H1 (cell line): ENCODE results near the gene GIPC1.

ENCODE experiments used
- TF ChIP-seq, protein P1 (sequence below), 3 experiments: IDR thresholded peaks; 1 replicate in 2 of 3; 2 replicates in 1 of 3; pipeline versions ENCODE4 v1.5.1 to v1.6.1; 2011; ENCODE audit warnings: low read length in 3 of 3, mild to moderate bottlenecking in 3 of 3, inconsistent platforms in 2 of 3, low read depth in 1 of 3, moderate library complexity in 1 of 3; ENCODE audit not compliant: insufficient read depth in 1 of 3; ENCODE audit errors: control extremely low read depth in 1 of 3
- TF ChIP-seq, protein P2 (sequence below): IDR thresholded peaks from 2 replicates; pipeline ENCODE4 v1.6.1; 2011; ENCODE audit warnings: low read length, improper control_type of control experiment

DNA sequence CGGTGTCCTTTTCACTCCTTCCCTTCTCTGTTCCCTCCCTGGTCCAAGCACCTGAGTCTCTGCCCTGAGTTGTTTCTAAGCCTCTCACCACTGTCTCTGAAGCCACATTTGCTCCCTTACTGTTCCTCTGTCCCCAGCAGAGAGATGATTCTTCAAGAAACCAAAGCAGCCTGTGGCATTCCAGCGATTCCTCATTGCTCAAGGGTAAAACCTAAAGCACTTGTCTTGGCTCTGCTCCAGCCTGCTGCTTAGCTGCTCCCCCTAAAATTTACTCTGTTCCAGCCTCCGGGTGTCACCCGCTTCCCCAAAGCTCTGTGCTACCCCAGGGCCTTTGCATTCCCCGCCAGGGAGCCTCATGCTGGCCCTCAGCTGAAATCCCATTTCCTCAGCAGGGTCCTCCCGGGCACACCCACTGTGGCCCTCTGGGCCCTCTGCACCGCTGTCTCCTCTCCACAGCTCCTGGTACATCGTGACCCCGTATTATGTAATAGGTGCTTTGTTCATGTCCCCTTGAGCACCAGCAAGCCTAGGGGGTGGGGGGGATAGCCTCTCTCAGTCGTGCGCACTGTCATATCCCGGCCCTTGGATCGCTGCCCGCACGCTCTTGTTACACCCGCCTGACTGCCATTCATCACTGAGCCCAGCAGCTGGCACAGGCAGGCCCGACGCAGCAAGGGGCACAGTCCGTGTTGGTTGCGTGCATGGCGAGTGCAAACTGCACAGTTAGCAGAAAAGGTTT is 49.2 kb upstream of the GIPC1 start:
- TF ChIP-seq, protein P1, sequence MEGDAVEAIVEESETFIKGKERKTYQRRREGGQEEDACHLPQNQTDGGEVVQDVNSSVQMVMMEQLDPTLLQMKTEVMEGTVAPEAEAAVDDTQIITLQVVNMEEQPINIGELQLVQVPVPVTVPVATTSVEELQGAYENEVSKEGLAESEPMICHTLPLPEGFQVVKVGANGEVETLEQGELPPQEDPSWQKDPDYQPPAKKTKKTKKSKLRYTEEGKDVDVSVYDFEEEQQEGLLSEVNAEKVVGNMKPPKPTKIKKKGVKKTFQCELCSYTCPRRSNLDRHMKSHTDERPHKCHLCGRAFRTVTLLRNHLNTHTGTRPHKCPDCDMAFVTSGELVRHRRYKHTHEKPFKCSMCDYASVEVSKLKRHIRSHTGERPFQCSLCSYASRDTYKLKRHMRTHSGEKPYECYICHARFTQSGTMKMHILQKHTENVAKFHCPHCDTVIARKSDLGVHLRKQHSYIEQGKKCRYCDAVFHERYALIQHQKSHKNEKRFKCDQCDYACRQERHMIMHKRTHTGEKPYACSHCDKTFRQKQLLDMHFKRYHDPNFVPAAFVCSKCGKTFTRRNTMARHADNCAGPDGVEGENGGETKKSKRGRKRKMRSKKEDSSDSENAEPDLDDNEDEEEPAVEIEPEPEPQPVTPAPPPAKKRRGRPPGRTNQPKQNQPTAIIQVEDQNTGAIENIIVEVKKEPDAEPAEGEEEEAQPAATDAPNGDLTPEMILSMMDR (IDR thresholded peaks at IDR 0.05; ENCODE audit: control extremely low read depth in 1 of 3, insufficient read depth in 1 of 3, low read depth in 1 of 3, low read length in 3 of 3) = no peak
- TF ChIP-seq, protein P2, sequence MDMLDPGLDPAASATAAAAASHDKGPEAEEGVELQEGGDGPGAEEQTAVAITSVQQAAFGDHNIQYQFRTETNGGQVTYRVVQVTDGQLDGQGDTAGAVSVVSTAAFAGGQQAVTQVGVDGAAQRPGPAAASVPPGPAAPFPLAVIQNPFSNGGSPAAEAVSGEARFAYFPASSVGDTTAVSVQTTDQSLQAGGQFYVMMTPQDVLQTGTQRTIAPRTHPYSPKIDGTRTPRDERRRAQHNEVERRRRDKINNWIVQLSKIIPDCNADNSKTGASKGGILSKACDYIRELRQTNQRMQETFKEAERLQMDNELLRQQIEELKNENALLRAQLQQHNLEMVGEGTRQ = no peak
